Gastrocnemius medialis (tissue), 4 donors: ENCODE data around the gene PPP1R7.

ENCODE experiments used
- CTCF ChIP-seq, 5 experiments: fragments of 450-650 bp in 3 of 5; fragments of 200-600 bp in 2 of 5; sonication (generic) in 2 of 5; IDR thresholded peaks in 4 of 5; conservative IDR thresholded peaks in 1 of 5; 1 replicate in 4 of 5; 2 replicates in 1 of 5; pipeline ENCODE4 v1.5.1; 2016 to 2019; ENCODE audit warnings: antibody characterized with exemption in 5 of 5, mild to moderate bottlenecking in 3 of 5, moderate library complexity in 3 of 5
- POLR2A ChIP-seq, 2 donors: fragments of 450-650 bp; IDR thresholded peaks; one replicate each; pipeline ENCODE4 v1.6.1; 2017; ENCODE audit warnings: antibody characterized with exemption in 2 of 2, mild to moderate bottlenecking in 2 of 2, moderate library complexity in 2 of 2

- no peak for TF ChIP-seq CTCF (IDR thresholded peaks at IDR 0.05 in 4 of 5, conservative IDR thresholded peaks at IDR 0.05 in 1 of 5)
- no peak for TF ChIP-seq POLR2A (IDR thresholded peaks at IDR 0.05)
Measured at GRCh38 chr2:241156971-241157441, 6.7 kb downstream of the PPP1R7 start.
